NT2/D1 (cell line): Measurements from ENCODE around the gene TMEM182.

Source experiments
- SUZ12 ChIP-seq: IDR thresholded peaks from 2 replicates; pipeline ENCODE4 v1.6.1; 2011; ENCODE audit not compliant: insufficient read length, insufficient read depth; ENCODE audit errors: extremely low read depth
- YY1 ChIP-seq: IDR thresholded peaks from 2 replicates; pipeline ENCODE4 v1.6.1; 2011; ENCODE audit not compliant: insufficient read length, insufficient read depth
- ZNF274 ChIP-seq: IDR thresholded peaks from 2 replicates; pipeline ENCODE4 v1.6.1; 2011; ENCODE audit warnings: mild to moderate bottlenecking, low read depth, low read length

- TF ChIP-seq YY1 (no peak), ZNF274 (no peak), SUZ12 (no peak)
These were observed 26.5 kb downstream of the TMEM182 start for GRCh38 chr2:102788216-102788884.
